Hypothalamus (tissue), 51 donors: ENCODE results near the gene PIAS3.
A peak's percentile ranks its signal among the peaks of the same experiment; 100 is the strongest.
"Not testable (repeated sequence)": the region's sequence is repeated elsewhere in the genome, so short reads cannot be mapped to it uniquely, and the experiment has no call there.

Experiments used
- DNase-seq, 51 donors: peaks; one replicate each; lab custom pipeline; 2025; lab: John Stamatoyannopoulos, UW

PIAS3 gene

GRCh38 chr1:145877923-145878486 lies 19.1 kb upstream of the PIAS3 start:
- DNase-seq: no peak

DNA sequence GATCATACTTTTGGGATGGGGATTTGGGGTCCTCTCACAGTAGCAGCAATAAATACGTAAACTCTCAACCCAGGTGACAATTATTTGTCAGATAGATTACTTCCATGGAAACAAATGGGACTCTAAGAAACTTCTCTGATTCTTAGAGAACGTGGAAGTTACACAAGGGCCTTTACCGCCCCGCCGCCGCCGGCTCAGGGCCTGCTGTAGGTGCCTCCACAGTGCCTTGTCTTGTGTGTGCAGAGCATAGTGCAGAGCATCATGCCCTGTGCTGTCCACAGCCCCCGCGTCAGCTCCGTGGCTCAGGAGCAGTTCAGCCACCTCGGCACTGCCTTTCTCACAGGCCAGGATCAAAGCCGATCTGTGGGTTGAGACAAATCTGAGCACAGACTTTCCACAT lies 15.8 kb upstream of the PIAS3 start:
- DNase-seq: no peak

GRCh38 chr1:145871994-145872924 lies 13.4 kb upstream of the PIAS3 start:
- peak in 49 of 51 donors; percentile 8 to 79 (median 48) for DNase-seq

DNA sequence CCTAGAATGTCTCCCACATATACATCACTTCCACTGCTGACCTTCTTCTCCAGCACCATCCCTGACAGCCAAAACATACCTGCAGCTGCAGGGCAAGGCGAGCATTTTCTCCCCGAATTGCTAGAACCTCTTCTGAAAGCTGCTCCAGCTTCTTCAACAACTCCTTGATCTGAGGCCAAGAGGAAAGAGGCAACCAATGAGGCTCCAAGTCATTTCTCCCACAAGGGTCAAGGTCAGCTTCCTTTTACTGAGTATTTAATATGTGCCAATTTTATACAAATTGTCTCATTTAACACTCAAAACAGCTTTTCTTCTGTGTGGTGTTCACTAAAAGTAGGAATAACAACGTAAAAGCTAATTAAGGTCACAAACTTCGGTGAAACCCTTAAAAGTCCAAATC lies 9.4 kb upstream of the PIAS3 start:
- no peak for DNase-seq

DNA sequence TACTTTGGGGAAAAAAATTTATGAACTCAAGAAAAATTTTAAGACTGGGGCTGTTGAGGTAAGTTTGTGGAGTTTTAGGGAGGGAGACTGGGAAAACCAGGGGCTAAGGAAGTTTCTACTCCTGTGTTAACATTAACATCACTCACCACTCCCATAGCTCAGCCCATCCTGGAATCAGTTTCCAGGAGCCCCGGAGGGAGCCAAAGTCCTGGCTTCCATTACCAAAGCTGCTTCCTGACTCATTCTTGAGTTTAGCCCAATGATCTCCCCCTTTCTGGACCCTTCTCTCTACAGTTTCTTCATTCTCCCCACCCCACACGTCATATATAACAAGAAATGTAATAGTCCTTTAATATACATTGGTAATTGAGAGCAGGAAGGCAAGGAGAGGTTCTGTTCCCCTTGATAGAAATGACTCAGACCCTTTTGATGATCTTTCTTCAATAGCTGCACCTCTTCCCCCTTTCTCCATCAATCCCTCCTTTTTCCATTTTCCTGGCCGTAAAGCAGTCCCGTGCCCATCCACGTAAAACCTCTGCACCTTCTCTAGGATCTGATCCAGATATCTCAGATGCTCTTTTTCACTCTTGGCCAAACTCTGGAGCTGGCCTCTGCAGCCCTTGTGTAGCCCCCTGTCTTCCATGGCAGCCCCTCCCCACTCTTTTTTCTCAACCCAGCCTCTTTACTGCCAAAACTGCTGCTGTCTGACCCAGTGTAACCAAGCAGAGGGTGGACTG lies 4.6 kb upstream of the PIAS3 start:
- DNase-seq: no peak

DNA sequence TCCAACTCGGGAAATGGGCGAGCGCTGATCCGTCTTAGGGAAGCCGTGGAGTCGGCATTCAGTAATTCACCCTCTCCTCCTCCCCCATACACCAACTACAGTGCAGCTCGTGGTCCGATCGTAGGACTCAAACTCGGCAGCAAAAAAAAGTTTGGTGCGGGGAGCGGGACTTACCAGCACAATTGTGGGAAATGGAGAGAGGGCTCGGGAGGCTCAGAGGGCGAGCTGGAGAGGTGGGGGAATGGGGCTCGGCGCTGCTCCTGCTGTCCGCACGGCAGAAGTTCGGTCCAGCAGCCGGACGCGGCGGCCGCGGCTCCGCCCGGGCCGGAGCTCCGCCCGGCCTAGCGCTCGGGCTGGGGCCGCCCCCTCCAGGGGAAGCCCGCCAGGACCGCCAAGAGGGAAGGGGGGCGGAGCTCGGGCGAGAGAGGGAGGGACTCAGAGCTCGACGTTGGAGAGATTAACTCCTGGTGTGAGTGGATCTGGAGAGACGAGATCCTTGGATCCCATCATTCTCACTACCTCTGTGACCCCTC lies 676 bp upstream of the PIAS3 start:
- peak in 49 of 51 donors; percentile 37 to 88 (median 73) for DNase-seq

- DNase-seq: peak in 24 of 51 donors; percentile 5 to 71 (median 42)
These were observed 512 bp downstream of the PIAS3 start for GRCh38 chr1:145858238-145858900.

GRCh38 chr1:145857170-145857569 lies 1.7 kb downstream of the PIAS3 start:
- no peak for DNase-seq

DNA sequence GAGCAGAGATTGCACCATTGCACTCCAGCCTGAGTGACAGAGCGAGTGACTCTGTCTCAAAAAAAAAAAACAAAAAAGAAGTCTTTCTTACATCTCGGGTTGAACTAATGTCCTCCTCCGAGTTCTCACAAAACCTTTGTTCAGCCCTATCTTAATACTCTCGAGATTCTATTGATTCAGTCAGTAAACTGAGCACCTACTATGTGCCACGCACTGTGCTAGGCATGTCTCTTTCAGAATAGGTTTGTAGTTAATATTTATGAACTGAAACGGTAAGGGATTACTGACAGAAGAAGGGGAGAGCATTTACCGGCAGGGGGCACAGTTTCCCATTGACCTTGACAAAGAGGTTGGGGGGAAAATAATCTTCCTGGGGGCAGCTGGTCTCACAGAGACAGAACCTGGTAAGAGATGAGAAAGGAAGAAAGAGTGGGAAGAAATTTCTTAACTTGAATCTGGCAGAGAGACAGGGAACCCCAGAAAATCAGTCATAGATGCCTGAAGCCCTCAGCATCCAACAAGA lies 3.4 kb downstream of the PIAS3 start:
- no peak for DNase-seq

GRCh38 chr1:145849356-145850160 lies 9.3 kb downstream of the PIAS3 start:
- DNase-seq: no peak

- DNase-seq: no peak
These were observed 11.1 kb downstream of the PIAS3 start for GRCh38 chr1:145847827-145848226.

DNA sequence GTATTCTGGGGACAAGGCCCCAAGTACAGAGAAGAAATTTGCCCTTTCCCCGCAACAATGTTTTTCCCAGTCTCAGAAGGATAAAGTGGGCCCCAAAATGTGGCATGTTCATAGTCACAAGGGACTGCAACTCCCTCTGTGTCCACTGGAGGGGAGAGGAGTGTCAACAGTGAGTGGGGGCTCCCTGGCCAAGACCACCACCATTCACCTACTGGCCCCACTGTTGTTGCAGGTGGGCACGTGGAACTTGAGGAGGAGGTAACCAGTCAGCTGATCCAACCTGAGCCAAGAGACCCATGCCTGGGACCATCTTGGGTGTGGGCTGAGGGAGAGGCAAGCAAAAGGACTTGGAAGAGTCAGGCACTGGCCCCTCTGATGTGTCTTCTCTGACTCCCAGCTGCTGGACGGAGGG lies 12.7 kb downstream of the PIAS3 start:
- peak in 4 of 51 donors; percentile 7 to 25 (median 16) for DNase-seq

DNA sequence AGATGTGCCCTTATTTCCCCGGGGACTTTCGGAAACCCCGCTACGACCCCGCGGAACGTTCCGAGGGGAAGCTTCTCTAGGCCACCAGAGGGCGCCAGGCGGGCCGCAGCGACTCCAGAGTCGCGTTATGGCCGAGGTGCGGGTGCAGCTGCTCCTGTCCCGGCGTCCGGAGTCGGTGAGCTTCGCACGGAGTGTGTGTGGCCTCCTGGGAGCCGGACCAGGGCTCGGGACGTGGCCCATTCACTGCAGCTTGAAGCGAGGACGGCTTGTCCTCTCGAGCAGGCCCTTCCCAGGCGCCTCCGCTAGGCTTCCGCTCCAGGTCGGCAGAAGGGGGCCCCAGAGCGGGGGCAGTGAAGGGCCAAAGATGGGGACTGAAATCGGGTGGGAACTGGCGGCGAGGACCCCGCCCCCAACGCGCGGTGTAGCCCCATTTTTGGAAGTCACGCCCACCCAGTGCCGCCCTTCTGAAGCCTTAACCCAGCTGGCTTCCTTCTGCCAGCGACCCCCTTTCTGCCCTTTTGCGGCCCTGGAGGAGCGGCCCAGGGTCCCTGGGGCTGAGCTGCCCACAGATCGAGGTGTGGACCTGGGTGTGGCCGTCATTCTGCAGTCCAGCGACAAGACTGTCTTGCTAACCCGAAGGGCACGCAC lies 13.2 kb downstream of the PIAS3 start, which contains the start of gene NUDT17:
Gene NUDT17 (plus strand): TSS at position 117 of the 648 bp plus-strand sequence. CDS start 11 bp downstream, at position 128.
- DNase-seq: peak in 50 of 51 donors; percentile 4 to 79 (median 54)

DNA sequence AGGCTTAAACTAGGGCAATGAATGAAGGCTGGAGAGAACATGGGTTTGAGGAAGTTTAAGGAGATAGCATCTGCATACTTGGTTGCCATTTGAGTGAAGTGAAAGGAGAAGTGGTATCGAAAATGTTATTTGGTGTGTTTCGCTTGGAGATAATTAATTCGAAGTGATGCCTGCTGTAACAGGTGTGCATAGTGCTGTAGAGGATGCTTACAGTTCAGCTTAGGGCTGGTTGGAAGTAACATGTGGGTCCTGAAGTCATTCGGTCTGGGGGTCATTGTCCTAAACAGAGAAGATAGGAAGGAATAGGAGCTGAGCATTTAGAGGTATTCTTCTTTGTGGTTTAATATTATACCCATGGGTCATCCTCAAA lies 13.8 kb downstream of the PIAS3 start:
- peak in 2 of 51 donors; percentile 40 to 70 for DNase-seq

DNA sequence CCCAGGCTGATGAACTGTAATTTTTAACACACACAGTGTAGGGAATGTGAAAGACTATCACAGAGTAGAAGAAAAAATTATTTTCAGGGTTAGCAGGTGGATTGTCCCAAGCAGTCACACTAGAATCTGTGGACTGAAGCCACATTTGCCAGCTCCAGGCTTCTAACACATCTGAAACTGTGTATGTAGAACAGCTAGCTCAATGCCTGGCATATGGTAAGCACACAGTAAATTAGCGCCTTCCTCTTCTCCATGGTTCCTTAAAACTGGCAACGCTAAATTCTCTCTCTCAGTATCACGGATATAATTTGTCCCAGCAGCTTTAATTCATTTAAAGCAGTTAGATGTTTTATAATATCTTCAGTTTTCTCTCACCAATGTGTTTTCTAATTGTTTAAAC lies 15.8 kb downstream of the PIAS3 start:
- no peak for DNase-seq

GRCh38 chr1:145837656-145838055 lies 21.2 kb downstream of the PIAS3 start:
- DNase-seq: no peak

GRCh38 chr1:145830810-145831209 lies 28.1 kb downstream of the PIAS3 start:
- not testable (repeated sequence) for DNase-seq

DNA sequence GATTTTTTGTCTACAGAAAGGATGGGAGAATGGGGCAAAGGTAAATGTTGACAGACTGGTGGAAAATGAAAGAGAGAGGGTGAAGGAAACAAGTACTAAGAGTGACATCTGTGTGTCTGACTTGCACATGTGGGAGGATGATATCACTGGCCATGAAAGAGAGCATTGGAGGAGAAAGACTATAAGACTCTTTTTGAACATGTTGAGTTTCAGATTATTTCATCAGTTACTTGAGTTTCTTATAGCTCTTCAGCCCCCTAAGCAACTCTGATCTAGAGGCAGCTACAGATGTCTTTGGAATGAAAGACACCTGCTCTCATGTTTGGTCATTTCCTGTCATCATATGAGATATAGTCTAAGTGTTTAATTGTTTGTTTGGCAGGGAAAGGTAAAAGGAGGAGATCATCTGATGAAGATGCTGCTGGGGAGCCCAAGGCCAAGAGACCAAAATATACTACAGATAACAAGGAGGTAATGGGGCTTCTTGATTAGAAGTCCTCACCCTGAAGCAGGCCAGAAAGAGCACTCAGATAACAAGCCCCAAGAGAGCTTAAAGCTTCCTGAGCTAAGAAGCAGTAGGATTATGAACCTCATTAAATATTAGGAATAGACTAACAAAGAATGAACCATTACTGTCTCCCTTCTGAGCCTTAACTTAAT lies 30.4 kb downstream of the PIAS3 start:
- no peak for DNase-seq
